ENCODE data around the gene PDE4D. TPM values are rescaled to one million over a fixed set of nuclear protein-coding genes. Genes with fewer than 3 reads are reported as not detected.

PDE4D gene
- total RNA-seq, 2 experiments from 2014 or later: 0.50 to 0.51 TPM

- H3K36me3 ChIP-seq (ENCODE audit: insufficient read depth, low read length): no peaks in the 10 kb centered on the region
- TF ChIP-seq CTCF (conservative IDR thresholded peaks at IDR 0.05; ENCODE audit: low read length): no peak
- TF ChIP-seq EZH2phosphoT487 (IDR thresholded peaks at IDR 0.05; ENCODE audit: borderline replicate concordance, low read depth, low read length): no peak
- H2AFZ ChIP-seq (ENCODE audit: low read length): no peak overlapping the region; the same call in 1 of the 2 replicates
- H3K4me2 ChIP-seq (ENCODE audit: low read length): no peak overlapping the region
- no peak overlapping the region for H3K27ac ChIP-seq (ENCODE audit: low read depth, low read length, poor library complexity, severe bottlenecking)
- H3K79me2 ChIP-seq (ENCODE audit: insufficient read depth, low read depth, low read length): no peaks in the 10 kb centered on the region
- POLR2A ChIA-PET: no interaction called here
- intact Hi-C loops (cut with micrococcal nuclease; ENCODE audit: unreplicated experiment): loop anchor here (5.0 kb wide), 1 partner anchor 233 kb away; no protein-coding TSS in a partner anchor
- H4K20me1 ChIP-seq (ENCODE audit: insufficient read depth, low read length): no peaks in the 10 kb centered on the region
- H3K4me1 ChIP-seq (ENCODE audit: insufficient read depth, low read length, poor library complexity, severe bottlenecking): peaks cover 46% of the 10 kb centered on the region
- H3K9me3 ChIP-seq (ENCODE audit: low read length): no peaks in the 10 kb centered on the region
- no TSS peak for BruUV-seq (replicated peaks)
- no peak overlapping the region for H3K4me3 ChIP-seq (ENCODE audit: low read depth, low read length, poor library complexity, severe bottlenecking)
- CTCF ChIA-PET (ENCODE audit: unreplicated experiment): no interaction called here
- no peak for DNase-seq (ENCODE audit: low spot score)
- no peaks in the 10 kb centered on the region for H3K9me2 ChIP-seq (ENCODE audit: insufficient read depth, low read length)
These were observed 98.4 kb downstream of the PDE4D start for GRCh38 chr5:59795141-59795540.

GRCh38 chr5:59792983-59793585, 100.4 kb downstream of the PDE4D start:
- H3K79me2 ChIP-seq (ENCODE audit: insufficient read depth, low read depth, low read length): no peaks in the 10 kb centered on the region
- intact Hi-C loops (cut with micrococcal nuclease; ENCODE audit: unreplicated experiment): no loop called here
- no peak overlapping the region for H2AFZ ChIP-seq (ENCODE audit: low read length)
- H3K4me3 ChIP-seq (ENCODE audit: low read depth, low read length, poor library complexity, severe bottlenecking): no peak overlapping the region
- BruUV-seq (replicated peaks): no TSS peak
- no peaks in the 10 kb centered on the region for H3K36me3 ChIP-seq (ENCODE audit: insufficient read depth, low read length)
- ChIA-PET POLR2A (interaction anchor here (0.6 to 1.1 kb wide), 3 partner anchors 15 to 336 kb away, joined by 3 to 4 read pairs (median 4); no protein-coding TSS in a partner anchor), CTCF (ENCODE audit: unreplicated experiment) (no interaction called here)
- TF ChIP-seq EZH2phosphoT487 (IDR thresholded peaks at IDR 0.05; ENCODE audit: borderline replicate concordance, low read depth, low read length): no peak
- no peak for TF ChIP-seq CTCF (conservative IDR thresholded peaks at IDR 0.05; ENCODE audit: low read length)
- no peaks in the 10 kb centered on the region for H3K9me3 ChIP-seq (ENCODE audit: low read length)
- peaks cover 31% of the 10 kb centered on the region for H3K4me1 ChIP-seq (ENCODE audit: insufficient read depth, low read length, poor library complexity, severe bottlenecking)
- H3K27ac ChIP-seq (ENCODE audit: low read depth, low read length, poor library complexity, severe bottlenecking): no peak overlapping the region
- no peaks in the 10 kb centered on the region for H4K20me1 ChIP-seq (ENCODE audit: insufficient read depth, low read length)
- no peak overlapping the region for H3K4me2 ChIP-seq (ENCODE audit: low read length)
- no peaks in the 10 kb centered on the region for H3K9me2 ChIP-seq (ENCODE audit: insufficient read depth, low read length)
- no peak for DNase-seq (ENCODE audit: low spot score)

- TF ChIP-seq EZH2phosphoT487 (IDR thresholded peaks at IDR 0.05; ENCODE audit: borderline replicate concordance, low read depth, low read length): no peak
- no peak for TF ChIP-seq CTCF (conservative IDR thresholded peaks at IDR 0.05; ENCODE audit: low read length)
- Histone ChIP-seq H3K9me2 (ENCODE audit: insufficient read depth, low read length) (no peaks in the 10 kb centered on the region), H3K4me2 (ENCODE audit: low read length) (no peak overlapping the region), H4K20me1 (ENCODE audit: insufficient read depth, low read length) (no peaks in the 10 kb centered on the region), H3K4me3 (ENCODE audit: low read depth, low read length, poor library complexity, severe bottlenecking) (no peak overlapping the region), H3K9me3 (ENCODE audit: low read length) (no peaks in the 10 kb centered on the region), H3K36me3 (ENCODE audit: insufficient read depth, low read length) (no peaks in the 10 kb centered on the region), H3K79me2 (ENCODE audit: insufficient read depth, low read depth, low read length) (no peaks in the 10 kb centered on the region), H3K27ac (ENCODE audit: low read depth, low read length, poor library complexity, severe bottlenecking) (no peak overlapping the region), H2AFZ (ENCODE audit: low read length) (no peak overlapping the region), H3K4me1 (ENCODE audit: insufficient read depth, low read length, poor library complexity, severe bottlenecking) (peaks cover 31% of the 10 kb centered on the region)
- no peak for DNase-seq (ENCODE audit: low spot score)
- POLR2A ChIA-PET: interaction anchor here (0.7 kb wide), 3 partner anchors 14 to 318 kb away, joined by 3 to 5 read pairs (median 3); no protein-coding TSS in a partner anchor
- no TSS peak for BruUV-seq (replicated peaks)
- intact Hi-C loops (cut with micrococcal nuclease; ENCODE audit: unreplicated experiment): no loop called here
- CTCF ChIA-PET (ENCODE audit: unreplicated experiment): no interaction called here
These were observed 101.9 kb downstream of the PDE4D start for GRCh38 chr5:59791617-59792016.
